Measurements from ENCODE around the gene KDM4D.
"Not testable (repeated sequence)": the region's sequence is repeated elsewhere in the genome, so short reads cannot be mapped to it uniquely, and the experiment has no call there.

DNA sequence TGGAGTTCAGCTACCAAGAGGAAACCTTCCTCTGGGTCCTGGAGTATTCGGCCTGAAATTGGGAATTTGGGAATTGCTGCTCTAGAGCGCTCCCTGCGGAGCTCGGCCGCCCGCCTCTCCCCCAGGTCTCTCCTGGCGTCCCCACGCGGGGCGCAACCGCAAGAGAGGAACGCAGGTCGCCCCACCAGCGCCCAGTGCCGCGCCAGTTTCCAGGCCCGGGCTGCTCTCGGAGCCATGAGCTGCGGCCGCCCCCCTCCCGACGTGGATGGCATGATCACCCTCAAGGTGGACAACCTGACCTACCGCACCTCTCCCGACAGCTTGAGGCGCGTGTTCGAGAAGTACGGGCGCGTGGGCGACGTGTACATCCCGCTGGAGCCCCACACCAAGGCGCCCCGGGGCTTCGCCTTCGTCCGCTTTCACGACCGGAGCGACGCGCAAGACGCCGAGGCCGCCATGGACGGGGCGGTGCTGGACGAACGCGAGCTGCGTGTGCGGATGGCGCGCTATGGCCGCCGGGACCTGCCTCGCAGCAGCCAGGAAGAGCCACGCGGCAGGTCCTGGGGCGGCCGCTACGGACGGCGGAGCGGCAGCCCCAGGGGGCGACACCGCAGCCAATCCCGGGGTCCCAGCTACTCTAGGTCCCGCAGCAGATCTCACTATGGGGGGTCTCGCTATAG lies 64.0 kb downstream of the KDM4D start:
- TF ChIP-seq, protein P1, sequence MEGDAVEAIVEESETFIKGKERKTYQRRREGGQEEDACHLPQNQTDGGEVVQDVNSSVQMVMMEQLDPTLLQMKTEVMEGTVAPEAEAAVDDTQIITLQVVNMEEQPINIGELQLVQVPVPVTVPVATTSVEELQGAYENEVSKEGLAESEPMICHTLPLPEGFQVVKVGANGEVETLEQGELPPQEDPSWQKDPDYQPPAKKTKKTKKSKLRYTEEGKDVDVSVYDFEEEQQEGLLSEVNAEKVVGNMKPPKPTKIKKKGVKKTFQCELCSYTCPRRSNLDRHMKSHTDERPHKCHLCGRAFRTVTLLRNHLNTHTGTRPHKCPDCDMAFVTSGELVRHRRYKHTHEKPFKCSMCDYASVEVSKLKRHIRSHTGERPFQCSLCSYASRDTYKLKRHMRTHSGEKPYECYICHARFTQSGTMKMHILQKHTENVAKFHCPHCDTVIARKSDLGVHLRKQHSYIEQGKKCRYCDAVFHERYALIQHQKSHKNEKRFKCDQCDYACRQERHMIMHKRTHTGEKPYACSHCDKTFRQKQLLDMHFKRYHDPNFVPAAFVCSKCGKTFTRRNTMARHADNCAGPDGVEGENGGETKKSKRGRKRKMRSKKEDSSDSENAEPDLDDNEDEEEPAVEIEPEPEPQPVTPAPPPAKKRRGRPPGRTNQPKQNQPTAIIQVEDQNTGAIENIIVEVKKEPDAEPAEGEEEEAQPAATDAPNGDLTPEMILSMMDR (IDR thresholded peaks at IDR 0.05) = not testable (repeated sequence)
- not testable (repeated sequence) for TF ChIP-seq POLR2A (IDR thresholded peaks at IDR 0.05)

Measured in esophagus squamous epithelium (tissue), 4 donors.